ENCODE results near the gene SNTG2. TPM values are rescaled to one million over a fixed set of nuclear protein-coding genes. Genes with fewer than 3 reads are reported as not detected.

Gene SNTG2
- total RNA-seq, 1 experiment from 2014 or later = not detected

- no peak for DNase-seq
- Histone ChIP-seq H3K27ac (no peak overlapping the region), H3K4me3 (no peak overlapping the region), H3K9me3 (replicated peaks) (no peaks in the 10 kb centered on the region), H3K4me1 (peaks cover 12% of the 10 kb centered on the region), H3K27me3 (no peaks in the 10 kb centered on the region), H3K36me3 (no peaks in the 10 kb centered on the region)
Observed at GRCh38 chr2:1321321-1321720, 370.7 kb downstream of the SNTG2 start.

- no peak for DNase-seq
- H3K27me3 ChIP-seq = no peaks in the 10 kb centered on the region
- H3K36me3 ChIP-seq = no peaks in the 10 kb centered on the region
- no peaks in the 10 kb centered on the region for H3K9me3 ChIP-seq (replicated peaks)
- no peaks in the 10 kb centered on the region for H3K4me1 ChIP-seq
- H3K4me3 ChIP-seq = no peak overlapping the region
- no peak overlapping the region for H3K27ac ChIP-seq
Observed at GRCh38 chr2:1324884-1325283, 374.2 kb downstream of the SNTG2 start.

- DNase-seq = no peak
- no peak overlapping the region for H3K27ac ChIP-seq
Observed at GRCh38 chr2:1328684-1329083, 378.0 kb downstream of the SNTG2 start.

GRCh38 chr2:1339388-1340140 is 388.9 kb downstream of the SNTG2 start:
- no peaks in the 10 kb centered on the region for H3K9me3 ChIP-seq (replicated peaks)
- H3K4me3 ChIP-seq = no peak overlapping the region

More at GRCh38 chr2:1328684-1329083, 378.0 kb downstream of the SNTG2 start:
- Histone ChIP-seq H3K36me3 (no peaks in the 10 kb centered on the region), H3K4me1 (no peaks in the 10 kb centered on the region), H3K4me3 (no peak overlapping the region), H3K9me3 (replicated peaks) (no peaks in the 10 kb centered on the region), H3K27me3 (no peaks in the 10 kb centered on the region)

GRCh38 chr2:1340141-1340512 is 389.5 kb downstream of the SNTG2 start:
- no peaks in the 10 kb centered on the region for H3K4me1 ChIP-seq
- no peak overlapping the region for H3K4me3 ChIP-seq
- H3K9me3 ChIP-seq (replicated peaks) = no peaks in the 10 kb centered on the region
- no peaks in the 10 kb centered on the region for H3K27me3 ChIP-seq
- no peaks in the 10 kb centered on the region for H3K36me3 ChIP-seq
- H3K27ac ChIP-seq = no peak overlapping the region
- no peak for DNase-seq

More at GRCh38 chr2:1339388-1340140, 388.9 kb downstream of the SNTG2 start:
- no peak for DNase-seq
- Histone ChIP-seq H3K36me3 (no peaks in the 10 kb centered on the region), H3K4me1 (no peaks in the 10 kb centered on the region), H3K27me3 (no peaks in the 10 kb centered on the region), H3K27ac (no peak overlapping the region)

- no peak overlapping the region for H3K27ac ChIP-seq
- no peaks in the 10 kb centered on the region for H3K9me3 ChIP-seq (replicated peaks)
- no peaks in the 10 kb centered on the region for H3K27me3 ChIP-seq
- no peaks in the 10 kb centered on the region for H3K36me3 ChIP-seq
- DNase-seq = no peak
- no peaks in the 10 kb centered on the region for H3K4me1 ChIP-seq
- H3K4me3 ChIP-seq = no peak overlapping the region
Observed at GRCh38 chr2:1341404-1342120, 390.9 kb downstream of the SNTG2 start.

- Histone ChIP-seq H3K4me1 (no peaks in the 10 kb centered on the region), H3K4me3 (no peak overlapping the region), H3K9me3 (replicated peaks) (peaks cover 6% of the 10 kb centered on the region; the same call in 1 of the 2 replicates), H3K27ac (no peak overlapping the region), H3K27me3 (no peaks in the 10 kb centered on the region), H3K36me3 (no peaks in the 10 kb centered on the region)
- DNase-seq = no peak
Observed at GRCh38 chr2:1348789-1349188, 398.1 kb downstream of the SNTG2 start.

GRCh38 chr2:1350111-1350510 is 399.5 kb downstream of the SNTG2 start:
- no peak for DNase-seq
- peaks cover 6% of the 10 kb centered on the region; the same call in 1 of the 2 replicates for H3K9me3 ChIP-seq (replicated peaks)
- H3K36me3 ChIP-seq = no peaks in the 10 kb centered on the region
- H3K4me3 ChIP-seq = no peak overlapping the region
- H3K27ac ChIP-seq = no peak overlapping the region
- H3K27me3 ChIP-seq = no peaks in the 10 kb centered on the region
- no peaks in the 10 kb centered on the region for H3K4me1 ChIP-seq

GRCh38 chr2:1353124-1353523 is 402.5 kb downstream of the SNTG2 start:
- no peaks in the 10 kb centered on the region for H3K36me3 ChIP-seq
- H3K27me3 ChIP-seq = no peaks in the 10 kb centered on the region
- no peaks in the 10 kb centered on the region for H3K4me1 ChIP-seq
- H3K9me3 ChIP-seq (replicated peaks) = peaks cover 6% of the 10 kb centered on the region; the same call in 1 of the 2 replicates
- DNase-seq = no peak
- H3K4me3 ChIP-seq = no peak overlapping the region
- H3K27ac ChIP-seq = no peak overlapping the region

- Histone ChIP-seq H3K4me3 (no peak overlapping the region), H3K27ac (no peak overlapping the region), H3K36me3 (no peaks in the 10 kb centered on the region), H3K27me3 (no peaks in the 10 kb centered on the region), H3K9me3 (replicated peaks) (peaks cover 6% of the 10 kb centered on the region), H3K4me1 (no peaks in the 10 kb centered on the region)
- no peak for DNase-seq
Observed at GRCh38 chr2:1353543-1353942, 402.9 kb downstream of the SNTG2 start.

GRCh38 chr2:1360144-1360543 is 409.5 kb downstream of the SNTG2 start:
- Histone ChIP-seq H3K27me3 (peaks cover 3% of the 10 kb centered on the region; the same call in 1 of the 2 replicates), H3K9me3 (replicated peaks) (peaks cover 4% of the 10 kb centered on the region; the same call in 1 of the 2 replicates), H3K27ac (no peak overlapping the region), H3K36me3 (no peaks in the 10 kb centered on the region), H3K4me3 (no peak overlapping the region), H3K4me1 (no peaks in the 10 kb centered on the region)
- DNase-seq = no peak

- no peaks in the 10 kb centered on the region for H3K4me1 ChIP-seq
- DNase-seq = no peak
- peaks cover 3% of the 10 kb centered on the region; the same call in 1 of the 2 replicates for H3K27me3 ChIP-seq
- H3K27ac ChIP-seq = no peak overlapping the region
- peaks cover 4% of the 10 kb centered on the region; the same call in 1 of the 2 replicates for H3K9me3 ChIP-seq (replicated peaks)
- no peak overlapping the region for H3K4me3 ChIP-seq
- H3K36me3 ChIP-seq = no peaks in the 10 kb centered on the region
Observed at GRCh38 chr2:1360557-1361250, 410.1 kb downstream of the SNTG2 start.

GRCh38 chr2:1363367-1363766 is 412.7 kb downstream of the SNTG2 start:
- Histone ChIP-seq H3K27me3 (peaks cover 15% of the 10 kb centered on the region), H3K36me3 (no peaks in the 10 kb centered on the region), H3K4me1 (no peaks in the 10 kb centered on the region), H3K27ac (no peak overlapping the region), H3K9me3 (replicated peaks) (peaks cover 4% of the 10 kb centered on the region; the same call in 1 of the 2 replicates), H3K4me3 (no peak overlapping the region)
- DNase-seq = no peak

GRCh38 chr2:1366546-1367134 is 416.0 kb downstream of the SNTG2 start:
- H3K27ac ChIP-seq = no peak overlapping the region
- no peaks in the 10 kb centered on the region for H3K9me3 ChIP-seq (replicated peaks)
- no peak overlapping the region for H3K4me3 ChIP-seq
- no peaks in the 10 kb centered on the region for H3K36me3 ChIP-seq
- peak; percentile 14 to 29 for DNase-seq
- H3K27me3 ChIP-seq = peaks cover 16% of the 10 kb centered on the region
- no peaks in the 10 kb centered on the region for H3K4me1 ChIP-seq
